Parathyroid adenoma (tissue), 2 donors: ENCODE results near the gene CDYL2.
"Not testable (repeated sequence)": the region's sequence is repeated elsewhere in the genome, so short reads cannot be mapped to it uniquely, and the experiment has no call there.

ENCODE experiments used
- H2AFZ ChIP-seq: fragments of 300-600 bp; sonication (generic); one replicate; pipeline ENCODE4 v1.7.0; 2017; ENCODE audit warnings: antibody characterized with exemption, mild to moderate bottlenecking
- H3K27ac ChIP-seq: fragments of 300-600 bp; sonication (generic); one replicate; pipeline ENCODE4 v1.7.0; 2017
- H3K27me3 ChIP-seq: fragments of 300-600 bp; sonication (generic); one replicate; pipeline ENCODE4 v1.7.0; 2017; ENCODE audit warnings: low read length; ENCODE audit not compliant: control insufficient read depth, insufficient read depth
- H3K36me3 ChIP-seq: fragments of 300-600 bp; sonication (generic); one replicate; pipeline ENCODE4 v1.7.0; 2017; ENCODE audit warnings: low read length; ENCODE audit not compliant: control insufficient read depth, insufficient read depth
- H3K4me1 ChIP-seq: fragments of 300-600 bp; sonication (generic); one replicate; pipeline ENCODE4 v1.7.0; 2017; ENCODE audit warnings: control low read depth
- H3K4me2 ChIP-seq: fragments of 300-600 bp; sonication (generic); one replicate; pipeline ENCODE4 v1.7.0; 2017; ENCODE audit warnings: low read length
- H3K4me3 ChIP-seq: fragments of 300-600 bp; sonication (generic); one replicate; pipeline ENCODE4 v1.7.0; 2017; ENCODE audit warnings: low read depth, low read length
- H3K79me2 ChIP-seq: fragments of 300-600 bp; sonication (generic); one replicate; pipeline ENCODE4 v1.7.0; 2017; ENCODE audit warnings: control low read depth
- H3K9ac ChIP-seq: fragments of 300-600 bp; sonication (generic); one replicate; pipeline ENCODE4 v1.7.0; 2017; ENCODE audit warnings: mild to moderate bottlenecking
- H3K9me3 ChIP-seq: fragments of 300-600 bp; sonication (generic); one replicate; pipeline ENCODE4 v1.7.0; 2017; ENCODE audit warnings: low read length; ENCODE audit not compliant: control insufficient read depth
- CTCF ChIP-seq: fragments of 300-600 bp; sonication (generic); IDR thresholded peaks from one replicate; pipeline ENCODE4 v1.7.0; 2017; ENCODE audit warnings: antibody characterized with exemption, mild to moderate bottlenecking
- donor health status: primary hyperparathyroidism.

The CDYL2 gene

GRCh38 chr16:80739523-80739922 lies 64.9 kb downstream of the CDYL2 start:
- no peak overlapping the region for H3K4me2 ChIP-seq
- H3K27ac ChIP-seq = no peak overlapping the region
- no peak overlapping the region for H3K4me3 ChIP-seq
- no peaks in the 10 kb centered on the region for H3K27me3 ChIP-seq
- H2AFZ ChIP-seq = no peak overlapping the region
- no peak overlapping the region for H3K9ac ChIP-seq
- no peaks in the 10 kb centered on the region for H3K36me3 ChIP-seq
- no peaks in the 10 kb centered on the region for H3K9me3 ChIP-seq
- no peaks in the 10 kb centered on the region for H3K79me2 ChIP-seq
- H3K4me1 ChIP-seq = no peaks in the 10 kb centered on the region
- TF ChIP-seq CTCF = no peak

DNA sequence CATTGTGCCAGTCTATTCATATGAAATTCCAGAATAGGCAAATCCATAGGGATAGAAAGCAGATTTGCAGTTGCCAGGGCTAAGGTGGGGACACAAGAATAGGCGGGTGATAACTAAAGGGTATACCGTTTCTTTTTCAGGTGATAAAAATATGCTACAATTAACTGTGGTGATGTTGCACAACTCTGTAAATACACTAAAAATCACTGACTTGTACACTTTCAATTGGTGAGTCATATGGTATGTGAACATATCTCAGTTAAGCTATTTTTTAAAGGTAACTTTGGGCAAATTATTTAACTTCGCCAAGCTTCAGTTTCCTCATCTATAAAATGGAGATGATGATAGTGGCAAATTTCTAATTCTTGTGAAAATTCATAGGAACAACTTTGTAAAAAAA lies 65.9 kb downstream of the CDYL2 start:
- Histone ChIP-seq H3K4me3 (no peak overlapping the region), H3K79me2 (no peaks in the 10 kb centered on the region), H3K9ac (no peak overlapping the region), H3K27me3 (no peaks in the 10 kb centered on the region), H3K27ac (no peak overlapping the region), H3K9me3 (no peaks in the 10 kb centered on the region), H2AFZ (no peak overlapping the region), H3K36me3 (no peaks in the 10 kb centered on the region), H3K4me2 (no peak overlapping the region), H3K4me1 (no peaks in the 10 kb centered on the region)
- TF ChIP-seq CTCF = no peak

GRCh38 chr16:80735846-80736245 lies 68.6 kb downstream of the CDYL2 start:
- Histone ChIP-seq H3K79me2 (no peaks in the 10 kb centered on the region), H3K27ac (no peak overlapping the region), H3K9ac (no peak overlapping the region), H2AFZ (no peak overlapping the region), H3K36me3 (no peaks in the 10 kb centered on the region), H3K27me3 (no peaks in the 10 kb centered on the region), H3K9me3 (no peaks in the 10 kb centered on the region), H3K4me2 (no peak overlapping the region), H3K4me3 (no peak overlapping the region), H3K4me1 (no peaks in the 10 kb centered on the region)
- no peak for TF ChIP-seq CTCF

DNA sequence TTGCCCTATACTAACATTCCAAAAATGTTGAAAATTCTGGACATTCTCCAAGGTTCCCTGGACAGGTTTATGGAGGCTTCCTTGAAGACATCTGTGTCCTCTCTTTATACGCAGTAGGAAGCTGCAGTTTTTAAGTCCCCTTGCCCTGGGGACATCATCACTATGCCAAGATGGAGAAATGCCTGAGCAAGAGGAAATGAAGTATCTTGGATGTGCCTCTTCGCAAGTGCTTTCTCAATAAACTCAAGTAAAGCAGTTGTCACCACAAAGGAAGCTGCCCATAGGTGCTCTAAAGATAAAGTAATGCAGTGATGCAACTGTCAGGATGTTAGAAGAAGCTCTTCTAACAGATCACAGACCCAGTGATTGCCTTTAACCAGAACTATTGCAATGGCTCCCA lies 71.0 kb downstream of the CDYL2 start:
- Histone ChIP-seq H3K36me3 (no peaks in the 10 kb centered on the region), H2AFZ (no peak overlapping the region), H3K9me3 (no peaks in the 10 kb centered on the region), H3K4me1 (no peaks in the 10 kb centered on the region), H3K27ac (no peak overlapping the region), H3K79me2 (no peaks in the 10 kb centered on the region), H3K9ac (no peak overlapping the region), H3K4me3 (no peak overlapping the region), H3K4me2 (no peak overlapping the region), H3K27me3 (no peaks in the 10 kb centered on the region)
- TF ChIP-seq CTCF = no peak

DNA sequence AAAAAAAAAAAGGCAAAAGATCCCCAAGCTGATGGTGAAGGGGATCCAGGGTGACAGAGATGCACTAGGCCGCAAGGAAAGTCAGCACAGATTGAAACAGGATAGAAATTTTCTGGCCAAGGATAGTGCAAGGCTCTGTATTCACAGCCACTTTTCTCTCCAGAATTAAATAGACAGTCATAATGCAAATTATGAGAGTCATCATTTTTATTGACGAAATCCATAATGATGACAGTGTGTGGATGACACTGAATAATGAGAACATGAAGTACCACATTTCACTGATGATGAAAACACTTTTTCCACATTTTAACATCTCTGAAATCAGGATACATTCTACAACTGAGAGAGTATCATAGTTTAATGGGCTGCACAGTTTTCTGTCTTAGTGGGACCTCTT lies 72.5 kb downstream of the CDYL2 start:
- Histone ChIP-seq H3K4me1 (no peaks in the 10 kb centered on the region), H3K36me3 (no peaks in the 10 kb centered on the region), H3K27ac (no peak overlapping the region), H3K9me3 (no peaks in the 10 kb centered on the region), H3K27me3 (no peaks in the 10 kb centered on the region), H2AFZ (no peak overlapping the region), H3K79me2 (no peaks in the 10 kb centered on the region), H3K4me3 (no peak overlapping the region), H3K9ac (no peak overlapping the region), H3K4me2 (no peak overlapping the region)
- no peak for TF ChIP-seq CTCF

GRCh38 chr16:80727066-80727763 lies 77.2 kb downstream of the CDYL2 start:
- not testable (repeated sequence) for H3K4me3 ChIP-seq, H3K9ac ChIP-seq, H3K36me3 ChIP-seq, H3K27ac ChIP-seq, H2AFZ ChIP-seq, H3K4me1 ChIP-seq, H3K4me2 ChIP-seq, H3K79me2 ChIP-seq, H3K27me3 ChIP-seq, H3K9me3 ChIP-seq
